Measurements from ENCODE around the gene B4GALT5. TPM values are rescaled to one million over a fixed set of nuclear protein-coding genes. Genes with fewer than 3 reads are reported as not detected.

B4GALT5 gene, protein sequence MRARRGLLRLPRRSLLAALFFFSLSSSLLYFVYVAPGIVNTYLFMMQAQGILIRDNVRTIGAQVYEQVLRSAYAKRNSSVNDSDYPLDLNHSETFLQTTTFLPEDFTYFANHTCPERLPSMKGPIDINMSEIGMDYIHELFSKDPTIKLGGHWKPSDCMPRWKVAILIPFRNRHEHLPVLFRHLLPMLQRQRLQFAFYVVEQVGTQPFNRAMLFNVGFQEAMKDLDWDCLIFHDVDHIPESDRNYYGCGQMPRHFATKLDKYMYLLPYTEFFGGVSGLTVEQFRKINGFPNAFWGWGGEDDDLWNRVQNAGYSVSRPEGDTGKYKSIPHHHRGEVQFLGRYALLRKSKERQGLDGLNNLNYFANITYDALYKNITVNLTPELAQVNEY
- 30.2 TPM for total RNA-seq

DNA sequence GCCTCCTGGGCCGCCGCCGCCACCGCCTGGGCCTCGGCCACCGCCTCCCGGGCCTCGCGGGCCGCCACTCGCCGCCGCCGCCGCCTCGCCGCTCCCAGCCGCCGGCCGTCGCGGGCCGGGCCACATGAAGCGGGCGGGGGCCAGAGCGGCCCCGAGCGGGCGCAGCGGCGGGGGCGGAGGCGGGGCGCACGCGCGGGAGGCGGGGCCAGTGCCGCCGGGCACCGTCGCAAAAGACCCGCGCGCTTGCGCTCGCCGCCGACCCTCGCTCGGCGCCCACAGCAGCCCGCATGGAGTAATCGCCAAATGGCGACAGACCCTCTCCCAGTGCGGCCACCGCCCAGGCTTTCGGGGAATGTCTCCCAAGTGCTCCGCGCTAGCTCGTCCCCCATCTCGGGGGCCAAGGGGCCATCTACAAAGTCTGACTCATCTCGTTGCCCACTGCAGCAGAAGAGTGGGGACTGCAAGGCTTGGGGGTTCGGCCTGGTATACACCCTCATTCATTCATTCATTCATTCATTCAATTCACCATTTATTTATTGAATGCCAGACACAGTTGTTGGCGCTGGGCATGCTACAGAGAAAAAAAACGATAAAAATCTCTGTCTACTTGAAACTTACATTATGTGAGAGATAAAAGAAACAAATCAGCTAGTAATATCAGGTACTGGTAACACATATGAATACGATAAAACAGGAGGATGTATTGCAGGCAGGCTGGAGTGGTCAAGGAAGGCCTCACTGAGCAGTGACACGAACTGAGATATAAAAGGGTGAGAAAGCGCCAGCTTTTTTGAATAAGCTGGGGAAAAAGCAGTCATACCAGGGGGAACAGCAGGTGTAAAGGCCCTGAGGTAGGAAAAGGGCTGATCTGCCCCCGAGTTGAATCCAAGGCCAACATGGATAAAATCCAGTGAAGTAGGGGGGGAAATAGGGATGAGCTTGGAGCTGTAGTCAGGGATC lies at the start of gene B4GALT5:
Gene B4GALT5, minus strand, starts transcription at position 126 of the 960 bp plus-strand sequence. CDS start 188 bp downstream, outside the sequence.

Small RNA genes within 50 kb of the gene (small RNA-seq; reads per million reads assigned to genes)
- not detected for gene RN7SL197P (ENCODE audit: low replicate concordance)
- gene SNRPFP1 (ENCODE audit: low replicate concordance) = not detected

Other genes with a start within 250 kb of the B4GALT5 start
- 0.70 TPM for gene KCNB1, start 231.2 kb downstream of the B4GALT5 start, total RNA-seq
- 43.4 TPM for gene PTGIS, start 145.7 kb downstream of the B4GALT5 start, total RNA-seq
- 25.6 TPM for gene SLC9A8, start 99.0 kb upstream of the B4GALT5 start, total RNA-seq
- gene SPATA2, start 201.7 kb upstream of the B4GALT5 start, total RNA-seq = 4.7 TPM
- 61.7 TPM for gene RNF114, start 222.5 kb upstream of the B4GALT5 start, total RNA-seq

All from metanephros (tissue), 2 donors.